ENCODE measurements around the gene AQP5. TPM values are rescaled to one million over a fixed set of nuclear protein-coding genes. Genes with fewer than 3 reads are reported as not detected.

The AQP5 gene
- total RNA-seq, 2 donors from 2014 or later: 0.42 to 0.54 TPM

- no peak overlapping the region for H3K4me3 ChIP-seq
- no peak for DNase-seq (ENCODE audit: low spot score)
- H3K27ac ChIP-seq: no peak overlapping the region
- peaks cover 9 to 22% of the 10 kb centered on the region in 2 donors for H3K4me1 ChIP-seq (ENCODE audit: control insufficient read depth in 1 of 2, low read depth in 2 of 2)
- no peaks in the 10 kb centered on the region for H3K27me3 ChIP-seq (replicated peaks; ENCODE audit: insufficient read depth)
- ATAC-seq (ENCODE audit: insufficient number of reproducible peaks, low FRiP score, low read depth): no peak
- no peaks in the 10 kb centered on the region for H3K9me3 ChIP-seq
- no peak for TF ChIP-seq CTCF (IDR thresholded peaks at IDR 0.05)
- no peaks in the 10 kb centered on the region for H3K36me3 ChIP-seq
Measured at GRCh38 chr12:49957570-49957967, 4.1 kb upstream of the AQP5 start.

GRCh38 chr12:49959685-49960473 is 1.8 kb upstream of the AQP5 start:
- H3K4me1 ChIP-seq (ENCODE audit: control insufficient read depth in 1 of 2, low read depth in 2 of 2): peaks cover 11 to 25% of the 10 kb centered on the region in 2 donors
- no peaks in the 10 kb centered on the region for H3K27me3 ChIP-seq (replicated peaks; ENCODE audit: insufficient read depth)
- no peaks in the 10 kb centered on the region for H3K9me3 ChIP-seq
- H3K4me3 ChIP-seq: no peak overlapping the region
- ATAC-seq (ENCODE audit: insufficient number of reproducible peaks, low FRiP score, low read depth) (no peak), DNase-seq (ENCODE audit: low spot score) (no peak)
- H3K36me3 ChIP-seq: no peaks in the 10 kb centered on the region
- no peak for TF ChIP-seq CTCF (IDR thresholded peaks at IDR 0.05)
- no peak overlapping the region for H3K27ac ChIP-seq

- H3K9me3 ChIP-seq: no peaks in the 10 kb centered on the region
- no peaks in the 10 kb centered on the region for H3K36me3 ChIP-seq
- ATAC-seq (ENCODE audit: insufficient number of reproducible peaks, low FRiP score, low read depth) (no peak), DNase-seq (ENCODE audit: low spot score) (no peak)
- no peaks in the 10 kb centered on the region for H3K27me3 ChIP-seq (replicated peaks; ENCODE audit: insufficient read depth)
- TF ChIP-seq CTCF (IDR thresholded peaks at IDR 0.05): no peak
- H3K4me1 ChIP-seq (ENCODE audit: control insufficient read depth in 1 of 2, low read depth in 2 of 2): peaks cover 11 to 25% of the 10 kb centered on the region in 2 donors
- no peak overlapping the region for H3K27ac ChIP-seq
- peak overlapping the region; percentile 67 for H3K4me3 ChIP-seq
Measured at GRCh38 chr12:49960474-49961110, 1.1 kb upstream of the AQP5 start.

DNA sequence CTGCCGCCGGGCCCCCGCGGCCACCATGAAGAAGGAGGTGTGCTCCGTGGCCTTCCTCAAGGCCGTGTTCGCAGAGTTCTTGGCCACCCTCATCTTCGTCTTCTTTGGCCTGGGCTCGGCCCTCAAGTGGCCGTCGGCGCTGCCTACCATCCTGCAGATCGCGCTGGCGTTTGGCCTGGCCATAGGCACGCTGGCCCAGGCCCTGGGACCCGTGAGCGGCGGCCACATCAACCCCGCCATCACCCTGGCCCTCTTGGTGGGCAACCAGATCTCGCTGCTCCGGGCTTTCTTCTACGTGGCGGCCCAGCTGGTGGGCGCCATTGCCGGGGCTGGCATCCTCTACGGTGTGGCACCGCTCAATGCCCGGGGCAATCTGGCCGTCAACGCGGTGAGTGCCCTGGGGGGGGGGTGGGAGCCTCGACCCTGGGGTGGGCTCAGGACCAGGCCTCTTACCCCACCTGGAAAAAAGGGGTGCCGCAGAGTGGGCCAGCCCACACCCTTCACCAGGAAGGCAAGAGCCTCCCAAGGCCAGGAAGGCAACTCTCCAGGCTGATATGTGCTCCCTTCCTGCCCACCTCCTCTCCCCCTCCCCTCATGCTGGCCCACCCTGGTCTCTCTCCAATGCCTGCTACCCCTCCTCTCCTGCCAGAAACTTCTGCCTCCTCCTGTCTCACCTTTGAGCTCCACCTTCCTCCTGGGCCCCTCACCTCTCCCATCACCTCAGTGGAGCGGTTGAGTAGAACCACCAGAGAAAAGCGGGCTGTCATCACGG is 507 bp downstream of the AQP5 start:
- Histone ChIP-seq H3K9me3 (no peaks in the 10 kb centered on the region), H3K27ac (no peak overlapping the region), H3K27me3 (replicated peaks; ENCODE audit: insufficient read depth) (no peaks in the 10 kb centered on the region), H3K4me3 (no peak overlapping the region), H3K4me1 (ENCODE audit: control insufficient read depth in 1 of 2, low read depth in 2 of 2) (peaks cover 11 to 27% of the 10 kb centered on the region in 2 donors), H3K36me3 (no peaks in the 10 kb centered on the region)
- DNase-seq (ENCODE audit: low spot score) (no peak), ATAC-seq (ENCODE audit: insufficient number of reproducible peaks, low FRiP score, low read depth) (no peak)
- TF ChIP-seq CTCF (IDR thresholded peaks at IDR 0.05): no peak

Data from thoracic aorta (tissue), 2 donors.